ENCODE data around the gene TRPM1. TPM values are rescaled to one million over a fixed set of nuclear protein-coding genes. Genes with fewer than 3 reads are reported as not detected.

TRPM1 gene
- total and polyA plus RNA-seq, 3 donors from 2014 or later = 3.6 to 4.4 (median 4.4) TPM

GRCh38 chr15:31034152-31034551 is 67.4 kb downstream of the TRPM1 start:
- Histone ChIP-seq H3K36me3 (ENCODE audit: low read depth, missing control alignments) (no peaks in the 10 kb centered on the region), H3K9me3 (no peaks in the 10 kb centered on the region), H3K27ac (no peak overlapping the region), H3K27me3 (no peaks in the 10 kb centered on the region), H3K4me3 (no peak overlapping the region), H3K4me1 (peaks cover 6% of the 10 kb centered on the region)
- TF ChIP-seq POLR2A (IDR thresholded peaks at IDR 0.05) = no peak
- TF ChIP-seq CTCF (IDR thresholded peaks at IDR 0.05) = no peak
- DNase-seq = no peak
- 73 to 74% methylated on average over 4 of the region's 4 CpGs for WGBS, 2 donors
- intact Hi-C loops (cut with DNase I; ENCODE audit: low total_unique reads) = no loop called here

- WGBS, 2 donors = 20 to 34% methylated on average over 5 of the region's 5 CpGs
- Histone ChIP-seq H3K36me3 (ENCODE audit: low read depth, missing control alignments) (no peaks in the 10 kb centered on the region), H3K4me3 (no peak overlapping the region), H3K4me1 (peaks cover 6% of the 10 kb centered on the region), H3K27me3 (no peaks in the 10 kb centered on the region), H3K9me3 (no peaks in the 10 kb centered on the region), H3K27ac (peak overlapping the region in 1 of 2 donors; percentile 11)
- no peak for DNase-seq
- intact Hi-C loops (cut with DNase I; ENCODE audit: low total_unique reads) = no loop called here
- TF ChIP-seq CTCF (IDR thresholded peaks at IDR 0.05) = no peak
- TF ChIP-seq POLR2A (IDR thresholded peaks at IDR 0.05) = no peak
Measured at GRCh38 chr15:31032961-31033371, 68.6 kb downstream of the TRPM1 start.

GRCh38 chr15:31031471-31032067 is 70.0 kb downstream of the TRPM1 start:
- Histone ChIP-seq H3K27me3 (no peaks in the 10 kb centered on the region), H3K36me3 (ENCODE audit: low read depth, missing control alignments) (no peaks in the 10 kb centered on the region), H3K4me3 (no peak overlapping the region), H3K27ac (no peak overlapping the region), H3K9me3 (no peaks in the 10 kb centered on the region), H3K4me1 (peaks cover 6% of the 10 kb centered on the region)
- WGBS, 2 donors = 92 to 94% methylated on average over 3 of the region's 3 CpGs
- TF ChIP-seq CTCF (IDR thresholded peaks at IDR 0.05) = no peak
- no peak for DNase-seq
- intact Hi-C loops (cut with DNase I; ENCODE audit: low total_unique reads) = no loop called here

GRCh38 chr15:31027910-31028578 is 73.5 kb downstream of the TRPM1 start:
- WGBS, 2 donors = 78 to 84% methylated on average over 8 of the region's 8 CpGs
- TF ChIP-seq POLR2A (IDR thresholded peaks at IDR 0.05) = no peak
- TF ChIP-seq CTCF (IDR thresholded peaks at IDR 0.05) = no peak
- Histone ChIP-seq H3K9me3 (no peaks in the 10 kb centered on the region), H3K27ac (no peak overlapping the region), H3K4me1 (peaks cover 6% of the 10 kb centered on the region), H3K4me3 (no peak overlapping the region), H3K36me3 (ENCODE audit: low read depth, missing control alignments) (no peaks in the 10 kb centered on the region), H3K27me3 (no peaks in the 10 kb centered on the region)
- no peak for DNase-seq
- intact Hi-C loops (cut with DNase I; ENCODE audit: low total_unique reads) = no loop called here

GRCh38 chr15:31025996-31026395 is 75.5 kb downstream of the TRPM1 start:
- Histone ChIP-seq H3K4me1 (peaks cover 4% of the 10 kb centered on the region), H3K27ac (no peak overlapping the region), H3K36me3 (ENCODE audit: low read depth, missing control alignments) (no peaks in the 10 kb centered on the region), H3K27me3 (no peaks in the 10 kb centered on the region), H3K4me3 (peak overlapping the region; percentile 34 to 40), H3K9me3 (no peaks in the 10 kb centered on the region)
- peak; percentile 74 for DNase-seq
- no peak for TF ChIP-seq POLR2A (IDR thresholded peaks at IDR 0.05)
- TF ChIP-seq CTCF (IDR thresholded peaks at IDR 0.05) = no peak
- WGBS, 2 donors = 75 to 77% methylated on average over 25 of the region's 25 CpGs
- intact Hi-C loops (cut with DNase I; ENCODE audit: low total_unique reads) = no loop called here
